HCEC 1CT (cell line): ENCODE data around the gene ACTR3.
"Not testable (repeated sequence)": the region's sequence is repeated elsewhere in the genome, so short reads cannot be mapped to it uniquely, and the experiment has no call there.

Experiments used
- DNase-seq: peaks from one replicate; pipeline ENCODE4 v3.0.0-alpha.2; 2017

The ACTR3 gene

GRCh38 chr2:113889471-113890252 lies at the start of gene ACTR3:
Gene ACTR3, plus strand, starts transcription at chr2:113890089. Its CDS starts 191 bp downstream, at chr2:113890280.
- DNase-seq, result peak; percentile 96

- no peak for DNase-seq
These were observed 49.4 kb upstream of the ACTR3 start for GRCh38 chr2:113840518-113840917.

GRCh38 chr2:113842919-113843736 lies 46.8 kb upstream of the ACTR3 start:
- no peak for DNase-seq

- DNase-seq, result not testable (repeated sequence)
These were observed 46.2 kb upstream of the ACTR3 start for GRCh38 chr2:113843737-113844050.

GRCh38 chr2:113845261-113845660 lies 44.6 kb upstream of the ACTR3 start:
- no peak for DNase-seq

- not testable (repeated sequence) for DNase-seq
These were observed 44.1 kb upstream of the ACTR3 start for GRCh38 chr2:113845796-113846195.

GRCh38 chr2:113846429-113846828 lies 43.5 kb upstream of the ACTR3 start:
- DNase-seq, result no peak

GRCh38 chr2:113847144-113847543 lies 42.7 kb upstream of the ACTR3 start:
- peak; percentile 26 for DNase-seq

GRCh38 chr2:113848758-113849415 lies 41.0 kb upstream of the ACTR3 start:
- DNase-seq, result peak; percentile 59

- DNase-seq, result no peak
These were observed 39.2 kb upstream of the ACTR3 start for GRCh38 chr2:113850687-113851086.

- DNase-seq, result no peak
These were observed 38.2 kb upstream of the ACTR3 start for GRCh38 chr2:113851640-113852039.

GRCh38 chr2:113854208-113854607 lies 35.7 kb upstream of the ACTR3 start:
- no peak for DNase-seq

- no peak for DNase-seq
These were observed 34.7 kb upstream of the ACTR3 start for GRCh38 chr2:113854970-113855740.

GRCh38 chr2:113857464-113857863 lies 32.4 kb upstream of the ACTR3 start:
- no peak for DNase-seq

- peak; percentile 85 for DNase-seq
These were observed 31.1 kb upstream of the ACTR3 start for GRCh38 chr2:113858764-113859163.

GRCh38 chr2:113861740-113862139 lies 28.1 kb upstream of the ACTR3 start:
- no peak for DNase-seq

- DNase-seq, result no peak
These were observed 26.7 kb upstream of the ACTR3 start for GRCh38 chr2:113863144-113863543.

GRCh38 chr2:113867571-113867970 lies 22.3 kb upstream of the ACTR3 start:
- no peak for DNase-seq

GRCh38 chr2:113869253-113869652 lies 20.6 kb upstream of the ACTR3 start:
- DNase-seq, result peak; percentile 8

- peak; percentile 59 for DNase-seq
These were observed 17.7 kb upstream of the ACTR3 start for GRCh38 chr2:113872201-113872600.

GRCh38 chr2:113873867-113874266 lies 16.0 kb upstream of the ACTR3 start:
- no peak for DNase-seq

- DNase-seq, result no peak
These were observed 14.8 kb upstream of the ACTR3 start for GRCh38 chr2:113875135-113875534.
